Activated CD4-positive, alpha-beta T cell treated with anti-CD3 and anti-CD28 coated beads for 24 hours (primary cell): ENCODE data around the gene ACOT9.
"Not testable (repeated sequence)": the region's sequence is repeated elsewhere in the genome, so short reads cannot be mapped to it uniquely, and the experiment has no call there.

Experiments used
- DNase-seq, 2 donors: peaks; one replicate each; pipeline ENCODE4 v3.0.0-alpha.2; 2020; ENCODE audit warnings: low read depth in 2 of 2

Gene ACOT9

GRCh38 chrX:23765449-23765848, 22.4 kb upstream of the ACOT9 start:
- no peak for DNase-seq

GRCh38 chrX:23764188-23764984, 21.3 kb upstream of the ACOT9 start:
- DNase-seq, result no peak

DNA sequence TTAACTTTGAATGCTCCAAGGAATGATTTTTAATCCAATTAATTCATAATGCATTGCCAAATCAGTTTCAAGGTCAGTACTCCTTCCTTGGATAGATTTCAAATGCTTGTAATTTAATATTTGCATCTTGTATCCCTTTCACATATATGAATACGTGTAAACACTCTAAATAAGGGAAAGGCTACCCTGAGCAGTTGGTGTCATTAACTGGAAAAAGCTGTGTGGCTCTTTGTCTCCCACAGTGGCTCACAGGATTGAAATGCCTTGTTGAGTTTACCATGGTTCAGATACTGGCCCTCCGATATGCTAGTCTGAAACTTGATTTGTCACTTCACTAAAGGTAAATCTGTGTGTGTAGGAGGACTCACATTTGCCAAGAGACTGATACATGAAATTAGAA, 16.7 kb upstream of the ACOT9 start:
- DNase-seq, result no peak

DNA sequence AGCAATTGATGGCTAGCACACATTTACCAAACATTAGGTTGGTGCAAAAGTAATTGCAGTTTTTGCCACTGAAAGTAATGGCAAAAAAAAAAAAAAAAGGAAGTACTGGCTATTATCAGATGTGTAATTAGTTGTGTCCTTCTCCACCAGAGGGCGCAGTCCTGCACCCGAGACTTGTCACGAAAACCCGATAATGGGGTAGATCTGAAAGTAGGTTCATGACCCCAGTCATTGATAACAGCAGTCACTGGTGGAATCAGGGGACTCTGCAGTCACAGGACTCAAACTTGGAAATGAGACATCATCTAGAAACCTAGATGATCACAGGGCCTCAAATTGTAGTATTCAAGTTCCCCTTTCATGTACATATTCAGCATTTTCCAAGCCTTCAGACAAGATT, 13.1 kb upstream of the ACOT9 start:
- DNase-seq, result peak; percentile 20 to 29

- no peak for DNase-seq
Measured at GRCh38 chrX:23754664-23755063, 11.6 kb upstream of the ACOT9 start.

- no peak for DNase-seq
Measured at GRCh38 chrX:23752740-23753415, 9.8 kb upstream of the ACOT9 start.

- DNase-seq, result no peak
Measured at GRCh38 chrX:23749576-23749975, 6.5 kb upstream of the ACOT9 start.

DNA sequence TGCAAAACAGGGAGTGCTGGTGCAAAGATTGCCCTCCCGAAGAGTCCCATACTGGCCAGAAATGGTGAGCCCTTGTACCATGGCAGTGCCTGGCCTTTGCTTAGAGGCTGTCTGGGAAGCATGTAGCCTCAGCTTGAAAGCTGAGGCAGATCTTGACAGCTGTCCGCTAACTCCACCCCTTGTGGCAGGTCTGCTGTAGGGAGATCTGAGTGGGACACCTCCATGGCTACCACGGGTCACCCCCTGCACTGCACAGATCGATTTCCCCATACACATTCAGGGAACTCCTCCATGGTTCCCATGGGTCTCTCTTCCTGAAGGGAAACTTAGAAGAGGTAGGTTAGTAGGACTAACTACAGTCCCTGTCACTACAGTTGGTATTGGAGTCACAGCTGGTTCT, 6.1 kb upstream of the ACOT9 start:
- DNase-seq, result no peak

- no peak for DNase-seq
Measured at GRCh38 chrX:23745786-23746185, 2.7 kb upstream of the ACOT9 start.

GRCh38 chrX:23743623-23743971, 521 bp upstream of the ACOT9 start:
- not testable (repeated sequence) for DNase-seq

DNA sequence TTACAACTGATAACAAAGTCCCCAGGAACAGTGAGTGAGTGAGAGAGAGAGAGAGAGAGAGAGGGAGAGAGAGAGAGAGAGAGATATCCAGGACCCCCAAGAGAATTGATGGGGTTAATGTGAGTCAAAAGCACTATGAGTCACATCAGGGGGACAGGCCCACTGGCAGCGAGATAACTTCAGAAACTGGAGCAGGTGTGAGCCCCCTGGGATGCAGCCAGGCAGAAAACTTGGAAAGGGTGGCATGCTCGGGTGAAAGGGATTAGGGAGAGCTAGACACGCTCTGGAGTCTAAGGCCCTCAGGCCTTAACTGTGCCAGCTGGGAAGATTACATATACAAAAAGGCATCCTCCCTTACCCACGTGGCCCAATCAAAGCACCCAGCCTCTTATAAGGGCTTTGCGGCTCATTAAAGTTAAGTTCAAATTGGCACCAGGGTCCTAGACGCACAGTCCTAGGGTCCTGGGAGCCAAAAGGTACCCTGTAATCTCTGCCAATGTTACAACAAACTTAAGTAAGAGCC, 841 bp downstream of the ACOT9 start:
- no peak for DNase-seq

DNA sequence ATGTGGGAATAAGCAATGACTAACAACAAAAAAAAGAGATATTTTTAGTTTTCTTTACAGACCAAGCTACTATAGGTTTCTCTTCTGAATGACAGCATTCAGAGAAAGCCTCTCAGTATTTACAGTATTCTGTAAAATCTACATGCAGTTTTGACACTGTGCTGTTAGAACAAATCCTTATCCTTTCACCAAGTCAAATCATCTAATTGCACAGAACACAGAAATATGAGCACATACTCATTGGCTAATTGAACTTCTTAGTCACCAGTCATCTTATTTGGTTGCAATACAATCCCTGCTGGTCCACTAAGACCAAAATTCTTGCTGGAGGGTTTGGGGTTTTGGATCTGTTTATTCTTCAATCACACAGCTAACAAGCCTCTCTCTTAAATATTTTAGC, 5.7 kb downstream of the ACOT9 start:
- no peak for DNase-seq

DNA sequence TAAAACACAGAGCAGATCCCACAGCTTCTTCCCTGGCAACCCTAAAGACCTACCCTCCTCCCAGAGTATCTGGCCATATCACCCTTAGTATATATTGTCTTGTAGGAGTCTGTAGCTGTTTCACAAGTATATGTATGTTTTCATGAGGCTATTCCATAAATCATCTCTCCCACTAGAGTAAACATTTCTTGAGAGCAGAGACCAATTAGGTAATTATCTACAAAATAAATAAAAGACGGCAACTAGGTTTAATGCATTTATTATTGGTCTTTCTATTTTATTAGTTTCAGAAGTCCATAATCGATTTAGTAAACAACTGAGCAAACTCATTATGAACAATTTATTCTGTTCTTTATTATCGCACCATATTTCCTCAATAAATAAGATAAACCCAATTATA, 7.0 kb downstream of the ACOT9 start:
- DNase-seq, result no peak

DNA sequence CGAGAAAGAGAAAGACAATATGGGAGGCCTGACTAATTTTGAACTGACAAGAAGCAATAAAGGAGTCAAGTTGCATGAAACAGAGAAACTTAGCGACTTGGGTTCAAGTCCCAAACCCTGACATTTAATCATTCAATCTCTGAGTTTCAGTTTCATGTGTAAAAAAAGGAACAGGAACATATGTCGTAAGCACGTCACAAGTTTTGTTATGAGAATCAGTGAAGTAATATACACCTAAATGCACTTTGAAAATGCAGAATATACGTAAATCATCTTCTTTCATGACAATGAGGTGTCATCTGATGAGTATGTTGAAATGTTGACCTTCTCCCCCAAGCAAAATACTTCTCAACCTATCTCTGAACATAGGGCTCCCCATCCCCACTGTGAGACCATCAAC, 10.4 kb downstream of the ACOT9 start:
- DNase-seq, result no peak

- DNase-seq, result no peak
Measured at GRCh38 chrX:23731951-23732350, 11.1 kb downstream of the ACOT9 start.

- no peak for DNase-seq
Measured at GRCh38 chrX:23729214-23729613, 13.9 kb downstream of the ACOT9 start.

GRCh38 chrX:23727206-23727605, 15.9 kb downstream of the ACOT9 start:
- DNase-seq, result no peak

DNA sequence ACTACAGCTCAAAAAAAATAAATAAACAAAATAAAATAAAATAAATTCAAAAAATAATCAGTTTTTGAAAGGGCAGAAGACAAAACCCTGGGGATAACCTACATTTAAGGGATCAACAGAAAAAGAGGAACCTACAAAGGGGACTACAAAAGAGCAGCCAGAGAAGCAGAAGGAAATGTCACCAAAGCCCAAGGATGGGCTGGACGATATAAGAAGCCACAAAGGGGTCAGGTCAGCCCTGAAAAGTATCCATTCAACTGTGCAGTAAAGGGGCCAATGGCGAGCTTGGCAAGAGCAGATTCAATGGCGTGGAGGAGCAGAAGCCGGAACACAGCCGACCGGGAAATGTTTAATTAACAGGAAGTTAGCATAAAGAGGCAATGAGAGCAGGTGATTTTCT, 16.9 kb downstream of the ACOT9 start:
- no peak for DNase-seq

- DNase-seq, result no peak
Measured at GRCh38 chrX:23720117-23720677, 22.9 kb downstream of the ACOT9 start.

DNA sequence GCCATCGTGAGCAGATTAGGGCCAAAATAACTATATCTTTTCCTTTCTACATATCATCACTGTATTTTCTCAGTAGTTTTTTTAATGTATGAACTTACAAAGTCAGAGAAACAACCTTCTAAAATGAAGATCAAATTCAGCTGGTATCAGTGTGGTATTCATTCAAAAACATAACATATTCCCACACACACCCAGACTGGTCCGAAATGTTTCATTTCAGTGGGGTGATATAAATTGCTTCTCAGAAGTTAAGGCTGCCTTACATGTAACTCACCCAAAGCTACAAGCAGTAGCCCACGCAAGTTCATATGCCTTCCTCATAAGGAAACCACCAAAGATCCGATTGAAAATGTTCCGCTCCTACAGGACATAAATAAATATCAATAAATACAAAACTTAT, 37.8 kb downstream of the ACOT9 start:
- DNase-seq, result no peak

GRCh38 chrX:23704673-23705206, 38.3 kb downstream of the ACOT9 start:
- no peak for DNase-seq

DNA sequence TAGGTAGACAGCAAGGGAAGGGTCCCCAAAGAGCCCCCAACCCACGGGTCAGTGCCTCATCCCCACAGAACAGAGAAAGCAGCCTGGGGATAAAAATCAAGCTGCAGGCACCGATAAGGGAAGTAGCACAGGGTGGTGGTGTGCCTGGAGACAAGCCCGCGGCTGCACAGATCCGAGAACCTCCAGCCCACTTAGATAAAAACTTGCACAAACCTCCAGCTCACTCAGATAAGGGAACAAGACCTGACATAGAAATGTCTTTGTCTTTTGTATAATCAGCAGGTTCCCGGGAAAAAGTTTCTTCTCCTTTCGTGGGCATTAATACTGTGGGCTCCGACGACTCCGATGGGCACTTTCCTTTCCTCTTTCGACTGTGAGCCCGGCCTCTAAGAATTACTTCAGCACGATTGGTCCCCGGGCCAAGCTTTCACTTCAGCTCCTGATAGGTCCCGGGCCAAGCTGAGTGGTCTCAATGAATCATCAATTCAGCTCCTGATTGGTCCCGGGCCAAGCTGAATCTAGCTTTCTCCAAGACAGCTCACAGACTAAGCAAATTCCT, 43.4 kb downstream of the ACOT9 start:
- no peak for DNase-seq
